Measurements from ENCODE around the gene DUS1L. TPM values are rescaled to one million over a fixed set of nuclear protein-coding genes. Genes with fewer than 3 reads are reported as not detected.

The DUS1L gene
- total RNA-seq, 1 donor from 2014 or later, result 97.1 TPM

- TF ChIP-seq, protein P1, sequence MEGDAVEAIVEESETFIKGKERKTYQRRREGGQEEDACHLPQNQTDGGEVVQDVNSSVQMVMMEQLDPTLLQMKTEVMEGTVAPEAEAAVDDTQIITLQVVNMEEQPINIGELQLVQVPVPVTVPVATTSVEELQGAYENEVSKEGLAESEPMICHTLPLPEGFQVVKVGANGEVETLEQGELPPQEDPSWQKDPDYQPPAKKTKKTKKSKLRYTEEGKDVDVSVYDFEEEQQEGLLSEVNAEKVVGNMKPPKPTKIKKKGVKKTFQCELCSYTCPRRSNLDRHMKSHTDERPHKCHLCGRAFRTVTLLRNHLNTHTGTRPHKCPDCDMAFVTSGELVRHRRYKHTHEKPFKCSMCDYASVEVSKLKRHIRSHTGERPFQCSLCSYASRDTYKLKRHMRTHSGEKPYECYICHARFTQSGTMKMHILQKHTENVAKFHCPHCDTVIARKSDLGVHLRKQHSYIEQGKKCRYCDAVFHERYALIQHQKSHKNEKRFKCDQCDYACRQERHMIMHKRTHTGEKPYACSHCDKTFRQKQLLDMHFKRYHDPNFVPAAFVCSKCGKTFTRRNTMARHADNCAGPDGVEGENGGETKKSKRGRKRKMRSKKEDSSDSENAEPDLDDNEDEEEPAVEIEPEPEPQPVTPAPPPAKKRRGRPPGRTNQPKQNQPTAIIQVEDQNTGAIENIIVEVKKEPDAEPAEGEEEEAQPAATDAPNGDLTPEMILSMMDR (conservative IDR thresholded peaks at IDR 0.05), result no peak
- DNase-seq (ENCODE audit: extremely low spot score, unreplicated experiment), result no peak
- Mint-ChIP-seq H3K27ac (no peak overlapping the region), H3K36me3 (no peaks in the 10 kb centered on the region), H3K27me3 (no peaks in the 10 kb centered on the region), H3K4me3 (no peak overlapping the region), H3K4me1 (ENCODE audit: unreplicated experiment) (no peaks in the 10 kb centered on the region), H3K9me3 (no peaks in the 10 kb centered on the region)
Observed at GRCh38 chr17:82055023-82055964, 10.3 kb downstream of the DUS1L start.

DNA sequence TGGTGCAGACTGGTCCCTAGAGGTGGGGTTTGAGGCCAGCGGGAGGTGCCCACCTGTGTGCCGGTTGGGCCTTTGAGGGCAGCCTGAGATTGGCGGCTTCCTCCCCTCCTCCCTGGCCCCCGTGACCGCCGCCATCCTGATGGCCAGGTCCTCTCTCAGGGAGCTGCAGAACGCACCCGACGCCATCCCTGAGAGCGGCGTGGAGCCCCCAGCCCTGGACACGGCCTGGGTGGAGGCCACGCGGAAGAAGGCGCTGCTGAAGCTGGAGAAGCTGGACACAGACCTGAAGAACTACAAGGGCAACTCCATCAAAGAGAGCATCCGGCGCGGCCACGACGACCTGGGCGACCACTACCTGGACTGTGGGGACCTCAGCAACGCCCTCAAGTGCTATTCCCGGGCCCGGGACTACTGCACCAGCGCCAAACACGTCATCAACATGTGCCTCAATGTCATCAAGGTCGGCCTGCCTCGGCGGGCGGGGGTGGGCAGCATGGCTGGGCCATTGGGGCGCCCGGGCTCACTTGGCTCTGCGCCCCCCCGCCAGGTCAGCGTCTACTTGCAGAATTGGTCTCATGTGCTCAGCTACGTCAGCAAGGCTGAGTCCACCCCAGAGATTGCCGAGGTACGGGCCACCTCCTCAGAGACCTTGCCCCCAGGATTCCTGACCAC is 11.1 kb downstream of the DUS1L start:
- DNase-seq (ENCODE audit: extremely low spot score, unreplicated experiment), result no peak
- Mint-ChIP-seq H3K4me3 (peak overlapping the region; percentile 52), H3K27me3 (no peaks in the 10 kb centered on the region), H3K27ac (no peak overlapping the region), H3K9me3 (no peaks in the 10 kb centered on the region), H3K4me1 (ENCODE audit: unreplicated experiment) (no peaks in the 10 kb centered on the region), H3K36me3 (no peaks in the 10 kb centered on the region)
- TF ChIP-seq, protein P1 (conservative IDR thresholded peaks at IDR 0.05), result no peak

DNA sequence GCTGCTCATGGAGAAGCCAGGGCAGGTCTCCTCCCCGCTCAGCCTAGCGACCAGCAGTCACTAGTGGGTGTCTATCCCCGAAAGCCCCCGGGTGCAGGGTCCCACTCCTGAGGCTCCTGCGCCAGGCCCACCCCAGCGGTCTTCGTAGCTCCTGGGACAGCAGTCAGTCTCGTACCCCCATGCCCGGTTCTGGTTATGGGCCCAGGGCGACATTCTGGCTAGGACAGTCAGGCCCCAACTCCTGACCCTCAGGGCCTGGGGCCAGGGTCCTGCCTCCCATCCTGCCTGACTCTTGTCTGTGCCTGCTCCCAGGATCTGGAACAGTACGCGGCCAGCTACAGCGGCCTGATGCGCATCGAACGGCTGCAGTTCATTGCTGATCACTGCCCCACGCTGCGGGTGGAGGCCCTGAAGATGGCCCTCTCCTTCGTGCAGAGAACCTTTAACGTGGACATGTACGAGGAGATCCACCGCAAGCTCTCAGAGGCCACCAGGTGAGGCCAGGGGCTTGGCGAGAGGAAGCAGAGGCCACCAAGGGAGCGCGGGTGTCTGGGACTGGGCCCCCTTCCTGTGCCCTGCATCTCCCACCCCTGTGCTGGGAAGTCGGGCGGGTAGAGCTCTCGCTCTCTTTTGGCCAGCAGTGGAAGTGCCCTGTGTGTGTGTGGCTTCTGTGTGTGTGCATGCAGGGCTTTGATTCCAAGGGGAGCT is 11.9 kb downstream of the DUS1L start:
- no peaks in the 10 kb centered on the region for H3K27me3 Mint-ChIP-seq

GRCh38 chr17:82053130-82053529 is 12.5 kb downstream of the DUS1L start:
- no peaks in the 10 kb centered on the region for H3K36me3 Mint-ChIP-seq
- peak overlapping the region; percentile 81 for H3K4me3 Mint-ChIP-seq
- H3K27me3 Mint-ChIP-seq, result no peaks in the 10 kb centered on the region
- DNase-seq (ENCODE audit: extremely low spot score, unreplicated experiment), result no peak
- TF ChIP-seq, protein P1 (conservative IDR thresholded peaks at IDR 0.05), result no peak
- no peaks in the 10 kb centered on the region for H3K9me3 Mint-ChIP-seq
- peak overlapping the region; percentile 43 for H3K27ac Mint-ChIP-seq
- H3K4me1 Mint-ChIP-seq (ENCODE audit: unreplicated experiment), result no peaks in the 10 kb centered on the region

More for the DNA sequence above, 11.9 kb downstream of the DUS1L start:
- no peaks in the 10 kb centered on the region for H3K36me3 Mint-ChIP-seq
- TF ChIP-seq, protein P1 (conservative IDR thresholded peaks at IDR 0.05), result no peak
- H3K4me1 Mint-ChIP-seq (ENCODE audit: unreplicated experiment), result no peaks in the 10 kb centered on the region
- no peaks in the 10 kb centered on the region for H3K9me3 Mint-ChIP-seq
- peak overlapping the region; percentile 43 for H3K27ac Mint-ChIP-seq
- no peak for DNase-seq (ENCODE audit: extremely low spot score, unreplicated experiment)
- H3K4me3 Mint-ChIP-seq, result peak overlapping the region; percentile 81

- Mint-ChIP-seq H3K27ac (no peak overlapping the region), H3K4me1 (ENCODE audit: unreplicated experiment) (no peaks in the 10 kb centered on the region)
Observed at GRCh38 chr17:82052638-82053059, 13.0 kb downstream of the DUS1L start.

More at GRCh38 chr17:82052638-82053059, 13.0 kb downstream of the DUS1L start:
- no peaks in the 10 kb centered on the region for H3K27me3 Mint-ChIP-seq
- TF ChIP-seq, protein P1 (conservative IDR thresholded peaks at IDR 0.05), result no peak
- no peak for DNase-seq (ENCODE audit: extremely low spot score, unreplicated experiment)
- H3K4me3 Mint-ChIP-seq, result peak overlapping the region; percentile 81
- no peaks in the 10 kb centered on the region for H3K9me3 Mint-ChIP-seq
- no peaks in the 10 kb centered on the region for H3K36me3 Mint-ChIP-seq

All from type B pancreatic cell (in vitro differentiated cells).